ENCODE data around the gene TUBA4B.

The TUBA4B gene

GRCh38 chr2:219218732-219219701 is 34.0 kb upstream of the TUBA4B start, which contains the start of gene ABCB6 (continued):
- TF ChIP-seq CTCF (tag by site-specific recombination; IDR thresholded peaks at IDR 0.05): no peak
- no peak for TF ChIP-seq ZNF626 (tag by site-specific recombination; IDR thresholded peaks at IDR 0.05)
- TF ChIP-seq KLF16 (tag by site-specific recombination; IDR thresholded peaks at IDR 0.05): peak; percentile 66; the same call in 1 of the 2 replicates
- TF ChIP-seq SP2 (tag by site-specific recombination; IDR thresholded peaks at IDR 0.05): peak; percentile 68
- no peak for TF ChIP-seq FEZF1 (tag by site-specific recombination; IDR thresholded peaks at IDR 0.05)
- peak; percentile 75 for TF ChIP-seq ZFHX2 (tag by site-specific recombination; conservative IDR thresholded peaks at IDR 0.05)
- peak; percentile 66 for TF ChIP-seq KLF10 (tag by site-specific recombination; IDR thresholded peaks at IDR 0.05)
- no peak for TF ChIP-seq ZNF426 (tag by site-specific recombination; IDR thresholded peaks at IDR 0.05)
- 0 out of 2 replicates have a peak, but pooled peaks have one; percentile 11 for TF ChIP-seq SP7 (tag by site-specific recombination; IDR thresholded peaks at IDR 0.05)
- TF ChIP-seq, protein P1, sequence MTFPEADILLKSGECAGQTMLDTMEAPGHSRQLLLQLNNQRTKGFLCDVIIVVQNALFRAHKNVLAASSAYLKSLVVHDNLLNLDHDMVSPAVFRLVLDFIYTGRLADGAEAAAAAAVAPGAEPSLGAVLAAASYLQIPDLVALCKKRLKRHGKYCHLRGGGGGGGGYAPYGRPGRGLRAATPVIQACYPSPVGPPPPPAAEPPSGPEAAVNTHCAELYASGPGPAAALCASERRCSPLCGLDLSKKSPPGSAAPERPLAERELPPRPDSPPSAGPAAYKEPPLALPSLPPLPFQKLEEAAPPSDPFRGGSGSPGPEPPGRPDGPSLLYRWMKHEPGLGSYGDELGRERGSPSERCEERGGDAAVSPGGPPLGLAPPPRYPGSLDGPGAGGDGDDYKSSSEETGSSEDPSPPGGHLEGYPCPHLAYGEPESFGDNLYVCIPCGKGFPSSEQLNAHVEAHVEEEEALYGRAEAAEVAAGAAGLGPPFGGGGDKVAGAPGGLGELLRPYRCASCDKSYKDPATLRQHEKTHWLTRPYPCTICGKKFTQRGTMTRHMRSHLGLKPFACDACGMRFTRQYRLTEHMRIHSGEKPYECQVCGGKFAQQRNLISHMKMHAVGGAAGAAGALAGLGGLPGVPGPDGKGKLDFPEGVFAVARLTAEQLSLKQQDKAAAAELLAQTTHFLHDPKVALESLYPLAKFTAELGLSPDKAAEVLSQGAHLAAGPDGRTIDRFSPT (tag by site-specific recombination; IDR thresholded peaks at IDR 0.05): peak; percentile 30; the same call in 1 of the 2 replicates
- TF ChIP-seq ZBTB20 (tag by site-specific recombination; IDR thresholded peaks at IDR 0.05): peak; percentile 62; the same call in 1 of the 2 replicates
- TF ChIP-seq ZNF785 (tag by site-specific recombination; IDR thresholded peaks at IDR 0.05): no peak
- no peak for TF ChIP-seq GLI4 (tag by site-specific recombination; IDR thresholded peaks at IDR 0.05)
- TF ChIP-seq, protein P2, sequence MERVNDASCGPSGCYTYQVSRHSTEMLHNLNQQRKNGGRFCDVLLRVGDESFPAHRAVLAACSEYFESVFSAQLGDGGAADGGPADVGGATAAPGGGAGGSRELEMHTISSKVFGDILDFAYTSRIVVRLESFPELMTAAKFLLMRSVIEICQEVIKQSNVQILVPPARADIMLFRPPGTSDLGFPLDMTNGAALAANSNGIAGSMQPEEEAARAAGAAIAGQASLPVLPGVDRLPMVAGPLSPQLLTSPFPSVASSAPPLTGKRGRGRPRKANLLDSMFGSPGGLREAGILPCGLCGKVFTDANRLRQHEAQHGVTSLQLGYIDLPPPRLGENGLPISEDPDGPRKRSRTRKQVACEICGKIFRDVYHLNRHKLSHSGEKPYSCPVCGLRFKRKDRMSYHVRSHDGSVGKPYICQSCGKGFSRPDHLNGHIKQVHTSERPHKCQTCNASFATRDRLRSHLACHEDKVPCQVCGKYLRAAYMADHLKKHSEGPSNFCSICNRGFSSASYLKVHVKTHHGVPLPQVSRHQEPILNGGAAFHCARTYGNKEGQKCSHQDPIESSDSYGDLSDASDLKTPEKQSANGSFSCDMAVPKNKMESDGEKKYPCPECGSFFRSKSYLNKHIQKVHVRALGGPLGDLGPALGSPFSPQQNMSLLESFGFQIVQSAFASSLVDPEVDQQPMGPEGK (tag by site-specific recombination; IDR thresholded peaks at IDR 0.05): peak; percentile 44; the same call in 1 of the 2 replicates
- no peak for TF ChIP-seq ZNF777 (tag by site-specific recombination; IDR thresholded peaks at IDR 0.05; ENCODE audit: borderline replicate concordance)
- peak; percentile 31; the same call in 1 of the 2 replicates for TF ChIP-seq KLF1 (tag by site-specific recombination; IDR thresholded peaks at IDR 0.05)
- 0 out of 2 replicates have a peak, but pooled peaks have one; percentile 21 for TF ChIP-seq EGR2 (tag by site-specific recombination; IDR thresholded peaks at IDR 0.05; ENCODE audit: low read depth)
- 0 out of 2 replicates have a peak, but pooled peaks have one; percentile 50 for TF ChIP-seq ZNF561 (tag by site-specific recombination; IDR thresholded peaks at IDR 0.05; ENCODE audit: borderline replicate concordance)
- no peak for TF ChIP-seq REPIN1 (tag by site-specific recombination; IDR thresholded peaks at IDR 0.05; ENCODE audit: low read depth)
- TF ChIP-seq ZNF112 (tag by site-specific recombination; IDR thresholded peaks at IDR 0.05): no peak
- TF ChIP-seq PBX3 (CRISPR knock-in tag; IDR thresholded peaks at IDR 0.05): peak; percentile 70; the same call in 1 of the 2 replicates
- TF ChIP-seq ZNF692 (tag by site-specific recombination; IDR thresholded peaks at IDR 0.05): 0 out of 2 replicates have a peak, but pooled peaks have one; percentile 29
- no peak for TF ChIP-seq ZNF146 (tag by site-specific recombination; IDR thresholded peaks at IDR 0.05)
- TF ChIP-seq ZNF658 (tag by site-specific recombination; IDR thresholded peaks at IDR 0.05): no peak
- TF ChIP-seq ZNF843 (tag by site-specific recombination; IDR thresholded peaks at IDR 0.05): 0 out of 2 replicates have a peak, but pooled peaks have one; percentile 21
- peak; percentile 49; the same call in 1 of the 2 replicates for TF ChIP-seq ZNF76 (tag by site-specific recombination; IDR thresholded peaks at IDR 0.05; ENCODE audit: borderline replicate concordance, low read depth)
- no peak for TF ChIP-seq MZF1 (tag by site-specific recombination; IDR thresholded peaks at IDR 0.05; ENCODE audit: borderline replicate concordance)
- TF ChIP-seq, protein P3, sequence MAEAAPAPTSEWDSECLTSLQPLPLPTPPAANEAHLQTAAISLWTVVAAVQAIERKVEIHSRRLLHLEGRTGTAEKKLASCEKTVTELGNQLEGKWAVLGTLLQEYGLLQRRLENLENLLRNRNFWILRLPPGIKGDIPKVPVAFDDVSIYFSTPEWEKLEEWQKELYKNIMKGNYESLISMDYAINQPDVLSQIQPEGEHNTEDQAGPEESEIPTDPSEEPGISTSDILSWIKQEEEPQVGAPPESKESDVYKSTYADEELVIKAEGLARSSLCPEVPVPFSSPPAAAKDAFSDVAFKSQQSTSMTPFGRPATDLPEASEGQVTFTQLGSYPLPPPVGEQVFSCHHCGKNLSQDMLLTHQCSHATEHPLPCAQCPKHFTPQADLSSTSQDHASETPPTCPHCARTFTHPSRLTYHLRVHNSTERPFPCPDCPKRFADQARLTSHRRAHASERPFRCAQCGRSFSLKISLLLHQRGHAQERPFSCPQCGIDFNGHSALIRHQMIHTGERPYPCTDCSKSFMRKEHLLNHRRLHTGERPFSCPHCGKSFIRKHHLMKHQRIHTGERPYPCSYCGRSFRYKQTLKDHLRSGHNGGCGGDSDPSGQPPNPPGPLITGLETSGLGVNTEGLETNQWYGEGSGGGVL (tag by site-specific recombination; IDR thresholded peaks at IDR 0.05): no peak

Data from HEK293 (cell line).